Activated CD8-positive, alpha-beta memory T cell treated with anti-CD3 and anti-CD28 coated beads for 48 hours (primary cell): ENCODE data around the gene AGBL3.

ENCODE experiments used
- DNase-seq, 3 experiments: peaks; one replicate each; pipeline ENCODE4 v3.0.0-alpha.2; 2020; ENCODE audit warnings: low read depth in 2 of 3, low spot score in 2 of 3

Gene AGBL3

DNA sequence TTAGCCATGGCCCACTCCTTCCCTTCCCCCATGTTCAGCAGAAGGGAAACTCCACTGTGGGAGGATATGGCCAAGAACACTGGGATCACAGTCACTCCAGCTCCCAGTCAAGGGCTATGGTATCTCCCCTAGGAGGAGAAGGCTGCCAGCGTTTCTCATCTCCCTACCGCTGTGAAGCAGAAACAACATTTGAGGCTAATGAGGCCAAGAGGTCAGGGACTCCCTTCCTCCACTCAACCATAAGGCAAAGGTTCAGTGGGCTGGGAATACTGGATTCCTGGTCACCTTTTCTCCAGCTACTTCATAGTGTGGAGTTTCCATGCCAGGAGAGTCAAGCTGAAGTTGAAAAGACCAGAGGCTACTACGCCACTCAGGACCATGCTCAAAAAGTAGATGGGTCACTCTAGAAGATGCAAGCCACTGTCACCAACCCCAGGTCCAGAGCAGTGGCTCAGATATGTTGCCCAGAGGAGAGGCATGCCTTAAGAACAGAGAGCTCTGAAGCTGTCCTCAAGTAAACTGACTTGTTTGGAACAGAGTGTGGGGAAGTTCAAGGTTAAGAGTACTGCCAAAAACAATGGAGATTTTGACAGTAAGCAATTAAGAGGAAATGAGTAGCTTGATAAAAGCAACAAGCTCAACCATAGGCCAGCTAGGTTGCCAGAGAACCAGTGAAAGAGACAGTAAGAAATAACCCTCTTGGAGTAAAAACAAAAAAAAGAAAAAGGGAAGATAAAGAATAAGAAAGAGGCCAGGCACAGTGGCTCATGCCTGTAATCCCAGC, 157.8 kb downstream of the AGBL3 start:
- no peak for DNase-seq

DNA sequence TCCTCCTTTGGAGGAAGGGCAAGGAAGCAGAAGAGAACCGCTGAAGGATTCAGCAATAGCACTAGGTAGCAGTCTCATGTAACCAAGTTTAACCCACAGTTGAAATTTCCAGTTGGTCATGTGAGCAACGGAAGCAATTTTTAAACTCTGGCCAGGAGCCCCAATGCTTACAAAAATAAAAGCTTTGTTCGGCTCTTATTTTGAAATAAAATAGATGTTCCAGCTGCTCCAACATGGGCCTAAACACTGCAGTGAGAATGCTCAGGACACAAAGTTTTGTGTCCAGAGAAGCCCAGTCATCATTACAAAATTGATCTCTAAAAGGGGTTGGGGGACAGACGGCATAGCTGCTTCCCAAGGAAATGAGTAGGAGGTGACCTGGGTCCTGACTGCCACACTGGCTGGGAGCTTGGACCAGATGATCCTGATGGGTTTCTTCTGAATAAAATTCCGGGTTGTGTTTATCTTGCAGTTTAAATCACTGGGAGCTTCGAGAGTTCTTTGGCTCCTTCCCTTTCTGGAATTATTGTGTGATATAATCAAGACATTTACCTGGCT, 161.1 kb downstream of the AGBL3 start:
- no peak for DNase-seq

- DNase-seq, result no peak
Measured at GRCh38 chr7:135147899-135148721, 161.8 kb downstream of the AGBL3 start, which contains the start of gene TMEM140. TSS of gene TMEM140 (plus strand) at chr7:135148072. CDS start at chr7:135164442, 16,370 bp downstream.

DNA sequence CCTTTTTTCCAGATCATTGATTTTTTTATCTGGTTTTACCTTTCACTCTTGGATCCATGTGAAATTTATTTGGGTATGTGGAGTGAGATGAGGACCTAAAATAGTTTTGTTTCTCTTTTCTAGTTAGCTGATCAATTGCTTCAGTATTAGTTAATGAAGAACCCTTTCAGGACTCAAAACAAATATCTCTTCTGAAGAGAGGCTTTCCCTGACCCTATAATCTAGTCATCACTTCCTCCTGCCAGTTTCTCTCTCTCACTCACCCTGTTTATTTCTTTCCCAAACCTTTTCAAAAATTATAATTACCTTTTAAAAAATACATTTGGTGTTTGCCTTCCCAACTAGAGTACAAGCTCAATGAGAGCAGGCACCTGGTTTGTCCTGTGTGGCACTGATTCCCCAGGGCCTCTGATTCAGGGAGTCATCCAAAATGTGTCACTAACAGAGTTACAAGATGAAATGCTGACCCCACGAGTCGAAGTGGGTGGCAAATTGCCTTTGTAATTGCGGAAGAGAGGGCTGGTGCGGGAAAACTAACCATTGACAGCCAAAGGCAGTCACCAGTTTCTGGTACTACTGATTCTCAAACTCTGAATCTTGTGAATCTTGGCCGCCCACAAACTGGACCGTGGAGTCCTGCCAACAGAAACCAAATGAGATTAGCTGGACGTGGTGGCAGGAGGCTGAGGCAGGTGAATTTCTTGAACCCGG, 163.9 kb downstream of the AGBL3 start:
- DNase-seq, result no peak

DNA sequence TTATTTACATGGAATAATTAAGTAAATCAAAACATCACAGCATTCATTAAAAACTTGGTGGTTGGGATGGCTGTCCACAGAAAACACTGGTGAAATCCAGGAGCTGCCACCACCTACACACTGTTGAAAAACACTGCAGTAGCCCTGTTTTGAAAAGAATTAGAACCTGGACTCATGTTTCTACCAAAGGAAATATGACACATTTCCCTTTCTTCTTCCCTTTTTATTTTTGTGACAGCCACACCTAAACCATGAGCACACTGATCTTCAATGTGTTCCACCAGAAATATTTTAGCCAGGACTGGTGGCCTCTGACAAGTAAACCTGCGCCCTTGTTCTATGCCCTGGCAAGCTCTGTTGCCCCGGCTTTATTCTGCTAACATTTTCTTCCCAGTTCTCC, 164.8 kb downstream of the AGBL3 start:
- no peak for DNase-seq

DNA sequence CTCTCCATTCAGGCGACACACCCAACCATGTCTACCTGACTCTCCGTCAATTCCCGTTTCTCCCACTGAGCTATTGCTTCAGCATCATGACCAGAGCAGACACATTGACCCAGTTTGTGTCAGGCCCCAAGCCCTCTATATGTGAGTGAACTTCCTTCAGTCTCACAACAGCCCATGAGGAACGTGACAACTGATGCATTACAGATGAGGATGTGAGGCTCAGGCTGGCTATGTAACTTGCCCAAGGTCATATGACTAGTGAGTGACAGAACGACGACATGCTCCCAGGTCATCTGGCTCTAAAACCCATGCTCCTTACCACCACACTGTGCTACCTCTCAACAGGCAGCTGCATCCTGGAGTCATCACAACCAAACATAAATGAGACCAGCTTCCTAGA, 165.2 kb downstream of the AGBL3 start:
- DNase-seq, result no peak

- DNase-seq, result no peak
Measured at GRCh38 chr7:135152442-135152841, 166.1 kb downstream of the AGBL3 start.

DNA sequence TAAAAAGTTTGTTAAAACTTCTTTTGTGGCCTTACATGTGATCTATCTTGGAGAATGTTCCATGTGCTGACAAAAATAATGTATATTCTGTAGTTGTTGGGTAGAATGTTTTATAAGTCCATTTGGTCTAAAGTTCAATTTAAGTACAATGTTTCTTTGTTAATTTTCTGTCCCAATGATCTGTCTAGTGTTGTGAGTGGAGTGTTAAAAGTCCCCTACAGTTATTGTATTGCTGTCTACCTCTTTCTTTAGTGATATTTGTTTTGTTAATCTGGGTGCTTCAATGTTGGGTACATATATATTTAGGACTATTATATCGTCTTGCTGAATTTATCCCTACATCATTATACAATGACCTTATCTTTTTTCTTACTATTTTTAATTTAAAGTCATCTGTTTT, 168.4 kb downstream of the AGBL3 start:
- no peak for DNase-seq

DNA sequence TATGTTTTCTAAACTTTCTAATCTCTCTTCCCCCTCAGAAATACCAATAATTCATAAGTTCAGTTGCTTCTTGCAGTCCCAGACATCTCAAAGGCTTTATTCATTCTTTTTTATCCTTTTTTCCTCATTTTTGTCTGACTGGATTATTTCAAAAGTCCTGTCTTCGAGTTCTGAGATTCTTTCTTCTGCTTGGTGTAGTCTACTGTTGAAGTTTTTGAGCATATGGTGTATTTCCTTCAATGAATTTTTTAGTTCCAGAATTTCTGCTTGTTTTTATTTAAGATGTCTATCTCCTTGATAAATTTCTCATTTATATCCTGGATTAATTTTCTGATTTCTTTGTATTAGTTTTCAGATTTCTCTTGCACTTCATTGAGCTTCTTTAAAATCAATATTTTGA, 170.0 kb downstream of the AGBL3 start:
- DNase-seq, result no peak

DNA sequence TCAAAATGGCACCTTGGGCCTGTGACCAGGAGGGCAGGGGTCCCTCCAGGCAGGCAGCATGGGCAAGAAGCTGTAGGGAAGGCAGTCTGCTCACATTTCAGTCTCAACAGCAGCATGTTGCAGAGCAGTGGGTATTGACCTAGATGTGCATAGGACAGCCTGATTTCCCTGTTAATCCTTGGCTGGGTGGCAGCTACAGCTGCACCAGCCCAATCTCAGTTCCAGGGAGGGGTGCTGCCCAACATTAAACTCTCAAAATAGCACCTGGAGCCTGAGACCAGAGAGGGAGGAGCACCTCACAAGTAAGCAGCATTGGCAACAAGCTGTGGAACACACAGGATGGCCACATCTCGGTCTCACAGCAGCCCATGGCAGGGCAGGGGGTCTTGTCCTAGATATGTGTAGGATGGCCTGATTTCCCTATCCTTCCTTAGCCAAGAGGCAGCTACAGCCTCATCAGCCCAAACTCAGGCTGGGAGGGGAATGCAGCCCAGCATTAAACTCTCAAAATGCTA, 171.9 kb downstream of the AGBL3 start:
- no peak for DNase-seq

- DNase-seq, result no peak
Measured at GRCh38 chr7:135158874-135159273, 172.6 kb downstream of the AGBL3 start.

DNA sequence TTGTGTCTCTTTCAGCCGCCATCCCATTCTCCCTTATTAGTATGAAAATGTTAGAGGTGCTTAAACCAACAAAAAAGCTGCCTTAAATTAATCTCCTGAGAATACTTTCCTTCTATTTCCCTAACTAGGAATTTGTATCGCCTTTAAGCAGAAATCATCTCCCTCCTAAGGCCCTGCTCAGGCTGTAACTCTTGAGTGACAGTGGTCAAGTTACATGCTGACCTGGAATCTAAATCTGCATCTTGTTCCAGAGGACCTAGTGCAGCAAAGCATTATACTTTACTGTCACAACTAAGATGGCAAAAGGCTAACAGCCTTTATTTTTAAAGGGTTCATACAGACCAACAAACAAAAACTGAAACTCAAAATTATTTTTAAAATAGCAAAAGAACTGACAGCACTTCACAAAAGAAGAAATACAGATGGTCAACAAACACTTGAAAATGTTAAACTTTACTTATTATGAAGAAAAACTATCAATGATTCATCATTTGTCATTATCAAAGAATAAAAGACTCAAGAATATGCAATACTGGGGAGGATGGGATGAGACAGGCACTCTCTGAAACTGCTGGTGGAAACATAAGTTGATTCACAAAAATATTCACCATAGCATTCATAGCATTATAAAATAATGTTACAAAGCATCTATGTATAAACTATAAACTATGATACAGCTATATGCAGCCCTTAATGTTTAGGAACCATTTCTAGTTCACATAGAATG, 173.2 kb downstream of the AGBL3 start:
- DNase-seq, result no peak

DNA sequence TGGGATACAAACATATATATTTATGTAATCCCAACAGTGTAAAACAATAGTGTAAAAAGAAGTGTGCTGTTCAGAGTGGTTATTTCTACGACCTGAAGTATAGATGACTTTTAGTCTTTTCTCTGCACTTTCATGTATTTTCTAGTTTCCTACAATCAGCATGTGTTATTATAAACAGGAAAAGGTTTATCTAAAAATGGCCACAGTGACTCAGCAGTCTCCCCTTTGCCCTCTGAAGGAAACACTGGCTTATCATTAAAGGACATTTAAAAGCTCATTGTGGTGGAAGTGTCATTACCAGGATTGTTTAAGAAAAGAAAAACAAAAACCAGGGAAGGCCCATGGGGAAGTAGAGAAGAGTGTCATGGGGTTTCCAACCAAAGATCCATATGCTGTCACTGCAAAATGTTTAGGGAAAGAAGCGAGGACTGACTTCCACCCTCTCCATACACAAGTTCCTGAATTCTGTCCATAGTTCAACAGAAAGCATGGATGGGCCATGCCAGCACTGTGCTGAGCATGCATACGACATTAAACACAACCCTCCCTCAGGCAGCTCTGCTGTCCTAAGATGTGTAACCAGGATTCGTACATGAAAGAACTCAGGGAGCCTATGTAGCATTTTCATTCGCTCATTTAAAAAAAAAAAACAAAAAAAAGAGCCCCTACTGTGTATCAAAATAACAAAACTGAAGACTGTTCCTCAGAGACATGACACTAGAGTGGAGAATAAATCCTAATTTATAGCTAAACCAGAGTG, 174.0 kb downstream of the AGBL3 start:
- DNase-seq, result no peak

DNA sequence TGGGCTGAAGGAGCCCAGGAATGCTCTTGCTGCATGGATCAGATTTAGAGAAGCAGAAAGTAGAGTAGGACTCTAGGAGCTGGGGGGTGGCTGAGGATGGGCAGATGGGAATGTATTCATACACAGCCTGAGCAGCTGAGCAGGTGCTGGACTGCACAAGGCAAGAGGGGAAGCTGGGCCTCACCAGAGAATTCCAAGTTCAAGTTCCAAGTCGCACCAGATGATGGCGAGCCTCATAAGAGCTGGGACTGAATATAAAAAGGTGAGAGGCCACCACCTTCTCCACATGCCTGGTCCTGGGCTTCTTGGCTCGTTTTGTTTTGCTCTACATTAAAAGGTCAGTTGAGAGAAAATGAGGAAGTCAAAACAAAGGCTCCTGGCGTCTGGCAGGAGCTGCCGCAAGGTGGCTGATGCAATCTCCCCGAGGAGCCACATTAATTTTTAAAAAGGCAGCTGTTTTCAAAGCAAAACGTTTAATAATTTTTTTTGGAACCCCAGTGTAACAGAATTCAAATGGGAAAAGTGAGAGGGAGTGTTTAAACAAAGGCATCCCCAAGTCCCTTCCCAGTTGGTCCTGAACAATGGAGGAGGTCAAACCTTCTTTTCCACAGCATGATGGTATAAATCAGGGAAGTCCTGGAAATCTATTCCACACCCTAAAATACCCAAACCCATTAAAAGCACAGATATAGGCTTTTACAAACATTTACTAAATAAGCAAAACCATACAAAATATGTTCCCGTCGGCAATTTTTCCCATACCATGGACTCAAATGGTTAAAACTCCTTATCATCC, 174.7 kb downstream of the AGBL3 start:
- no peak for DNase-seq

DNA sequence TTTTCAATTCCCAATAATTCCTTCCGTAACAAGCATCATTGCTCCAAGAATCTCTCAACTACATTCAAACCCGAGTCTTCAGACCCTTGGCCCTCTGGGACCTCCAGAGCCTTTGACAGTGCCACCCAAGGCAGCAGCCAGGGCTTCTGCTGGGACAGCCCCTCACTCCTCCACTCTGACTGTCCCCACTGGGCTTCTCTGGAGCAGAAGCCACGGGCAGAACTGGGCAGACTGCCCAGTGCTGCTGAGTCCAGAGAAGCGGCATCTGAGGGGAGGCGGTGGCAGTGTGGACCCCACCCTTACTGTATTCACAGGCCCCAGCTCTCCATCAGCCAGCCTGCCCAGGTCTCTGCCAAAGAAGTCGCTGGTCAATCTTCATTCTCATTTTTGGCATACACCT, 175.4 kb downstream of the AGBL3 start:
- DNase-seq, result no peak

DNA sequence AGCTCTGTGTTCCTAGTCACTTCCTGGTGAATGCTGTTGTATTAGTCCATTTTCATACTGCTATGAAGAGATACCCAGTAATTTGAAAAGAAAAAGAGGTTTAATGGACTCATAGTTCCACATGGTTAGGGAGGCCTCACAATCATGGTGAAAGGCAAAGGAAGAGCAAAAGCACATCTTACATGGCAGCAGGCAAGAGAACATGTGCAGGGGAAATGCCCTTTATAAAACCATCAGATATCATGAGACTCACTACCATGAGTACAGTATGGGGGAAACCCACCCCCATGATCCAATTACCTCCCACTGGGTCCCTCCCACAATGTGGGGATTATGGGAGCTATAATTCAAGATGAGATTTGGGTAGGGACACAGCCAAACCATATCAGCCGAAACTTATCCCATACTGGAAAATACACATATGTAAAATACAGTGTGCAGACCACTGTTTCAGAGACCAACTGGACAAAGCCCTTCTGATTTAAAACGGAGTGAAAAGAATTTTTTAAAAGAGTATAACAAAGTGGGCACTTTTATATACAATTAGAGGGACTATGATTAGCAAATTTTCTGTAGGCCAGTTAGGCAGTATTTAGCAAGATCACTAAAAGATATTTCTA, 176.2 kb downstream of the AGBL3 start:
- no peak for DNase-seq

DNA sequence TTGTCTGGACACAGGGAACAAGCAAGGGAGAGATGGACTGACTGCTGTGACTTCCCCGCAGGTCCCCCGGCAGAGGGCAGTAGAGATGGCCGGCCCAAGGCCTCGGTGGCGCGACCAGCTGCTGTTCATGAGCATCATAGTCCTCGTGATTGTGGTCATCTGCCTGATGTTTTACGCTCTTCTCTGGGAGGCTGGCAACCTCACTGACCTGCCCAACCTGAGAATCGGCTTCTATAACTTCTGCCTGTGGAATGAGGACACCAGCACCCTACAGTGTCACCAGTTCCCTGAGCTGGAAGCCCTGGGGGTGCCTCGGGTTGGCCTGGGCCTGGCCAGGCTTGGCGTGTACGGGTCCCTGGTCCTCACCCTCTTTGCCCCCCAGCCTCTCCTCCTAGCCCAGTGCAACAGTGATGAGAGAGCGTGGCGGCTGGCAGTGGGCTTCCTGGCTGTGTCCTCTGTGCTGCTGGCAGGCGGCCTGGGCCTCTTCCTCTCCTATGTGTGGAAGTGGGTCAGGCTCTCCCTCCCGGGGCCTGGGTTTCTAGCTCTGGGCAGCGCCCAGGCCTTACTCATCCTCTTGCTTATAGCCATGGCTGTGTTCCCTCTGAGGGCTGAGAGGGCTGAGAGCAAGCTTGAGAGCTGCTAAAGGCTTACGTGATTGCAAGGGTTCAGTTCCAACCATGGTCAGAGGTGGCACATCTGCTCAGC, 178.2 kb downstream of the AGBL3 start:
- no peak for DNase-seq

DNA sequence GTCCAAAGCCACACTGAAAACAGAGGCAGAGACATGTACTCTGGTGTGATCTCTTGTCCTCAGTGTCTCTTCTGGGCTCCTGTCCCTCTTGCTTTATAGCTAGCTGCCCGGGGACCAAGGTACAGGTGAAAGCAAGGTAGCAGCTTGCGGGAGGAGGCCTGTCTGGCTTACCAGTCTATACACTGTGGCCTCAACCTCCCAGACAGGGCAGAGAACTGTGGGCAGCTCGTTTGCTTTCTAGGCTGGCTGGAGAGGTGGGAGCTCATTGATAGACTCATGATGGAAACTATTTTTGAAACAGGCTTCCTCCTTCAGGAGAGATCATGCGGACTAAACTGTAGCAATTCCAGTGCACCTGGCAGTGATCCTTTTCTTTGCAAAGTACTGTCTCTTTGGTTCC, 179.6 kb downstream of the AGBL3 start:
- DNase-seq, result no peak
